HG02870 (cell line): ENCODE data around the gene EIF2A.
"Not testable (repeated sequence)": the region's sequence is repeated elsewhere in the genome, so short reads cannot be mapped to it uniquely, and the experiment has no call there.

Source experiments
- ATAC-seq: cut with Tn5 transposase; IDR thresholded peaks from one replicate; pipeline ENCODE4 v1.9.1; 2021; ENCODE audit warnings: mild to moderate bottlenecking, moderate library complexity; ENCODE audit not compliant: unreplicated experiment

The EIF2A gene

GRCh38 chr3:150600647-150601530 is 54.3 kb downstream of the EIF2A start:
- ATAC-seq = not testable (repeated sequence)

- ATAC-seq = peak; percentile 7
These were observed 56.0 kb downstream of the EIF2A start for GRCh38 chr3:150602426-150603152.

GRCh38 chr3:150603153-150603979 is 56.8 kb downstream of the EIF2A start, which contains the start of gene SELENOT:
Gene SELENOT (plus strand): TSS chr3:150603321. CDS start chr3:150603363, 42 bp downstream.
- ATAC-seq = peak; percentile 52

- no peak for ATAC-seq
These were observed 57.4 kb downstream of the EIF2A start for GRCh38 chr3:150603980-150604319.

- ATAC-seq = no peak
These were observed 59.5 kb downstream of the EIF2A start for GRCh38 chr3:150605998-150606641.

GRCh38 chr3:150607267-150608065 is 60.9 kb downstream of the EIF2A start:
- no peak for ATAC-seq

GRCh38 chr3:150609988-150610387 is 63.4 kb downstream of the EIF2A start:
- no peak for ATAC-seq

GRCh38 chr3:150610785-150611184 is 64.2 kb downstream of the EIF2A start:
- no peak for ATAC-seq

- ATAC-seq = no peak
These were observed 65.1 kb downstream of the EIF2A start for GRCh38 chr3:150611666-150612065.

GRCh38 chr3:150612494-150612893 is 65.9 kb downstream of the EIF2A start:
- peak; percentile 52 for ATAC-seq

- no peak for ATAC-seq
These were observed 66.4 kb downstream of the EIF2A start for GRCh38 chr3:150613034-150613433.

- no peak for ATAC-seq
These were observed 67.3 kb downstream of the EIF2A start for GRCh38 chr3:150613709-150614480.

GRCh38 chr3:150620002-150620689 is 73.6 kb downstream of the EIF2A start:
- no peak for ATAC-seq

- not testable (repeated sequence) for ATAC-seq
These were observed 76.4 kb downstream of the EIF2A start for GRCh38 chr3:150622955-150623354.

GRCh38 chr3:150623945-150624344 is 77.4 kb downstream of the EIF2A start:
- no peak for ATAC-seq

- no peak for ATAC-seq
These were observed 79.8 kb downstream of the EIF2A start for GRCh38 chr3:150626148-150626930.

GRCh38 chr3:150627557-150627956 is 81.0 kb downstream of the EIF2A start:
- no peak for ATAC-seq
